ENCODE data around the gene PRPF40A.

PRPF40A gene

DNA sequence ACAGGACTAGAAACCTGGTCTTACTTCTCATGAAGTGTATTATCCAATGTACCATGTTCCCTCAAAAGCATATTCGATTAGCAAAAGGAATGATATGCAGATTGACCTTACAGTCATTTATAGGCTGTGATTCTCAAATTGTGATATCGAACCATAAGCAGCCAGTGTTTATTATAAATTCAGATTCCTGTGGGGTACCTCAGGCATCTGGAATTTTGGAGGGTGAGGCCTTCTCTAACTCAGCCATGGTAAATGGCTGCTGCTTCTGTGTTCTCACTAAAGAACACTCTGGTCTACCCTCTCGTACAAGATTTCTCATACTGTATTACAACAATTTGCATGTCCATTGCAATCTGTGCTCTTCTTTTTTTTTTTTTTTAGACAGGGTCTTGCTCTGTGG, 84.5 kb downstream of the PRPF40A start:
- no peaks in the 10 kb centered on the region for H3K4me1 ChIP-seq
- no peaks in the 10 kb centered on the region for H3K36me3 ChIP-seq
- no peak overlapping the region for H3K4me3 ChIP-seq (ENCODE audit: low read depth, low read length)
- no peaks in the 10 kb centered on the region for H3K9me3 ChIP-seq
- no peak for DNase-seq
- TF ChIP-seq, protein P1, sequence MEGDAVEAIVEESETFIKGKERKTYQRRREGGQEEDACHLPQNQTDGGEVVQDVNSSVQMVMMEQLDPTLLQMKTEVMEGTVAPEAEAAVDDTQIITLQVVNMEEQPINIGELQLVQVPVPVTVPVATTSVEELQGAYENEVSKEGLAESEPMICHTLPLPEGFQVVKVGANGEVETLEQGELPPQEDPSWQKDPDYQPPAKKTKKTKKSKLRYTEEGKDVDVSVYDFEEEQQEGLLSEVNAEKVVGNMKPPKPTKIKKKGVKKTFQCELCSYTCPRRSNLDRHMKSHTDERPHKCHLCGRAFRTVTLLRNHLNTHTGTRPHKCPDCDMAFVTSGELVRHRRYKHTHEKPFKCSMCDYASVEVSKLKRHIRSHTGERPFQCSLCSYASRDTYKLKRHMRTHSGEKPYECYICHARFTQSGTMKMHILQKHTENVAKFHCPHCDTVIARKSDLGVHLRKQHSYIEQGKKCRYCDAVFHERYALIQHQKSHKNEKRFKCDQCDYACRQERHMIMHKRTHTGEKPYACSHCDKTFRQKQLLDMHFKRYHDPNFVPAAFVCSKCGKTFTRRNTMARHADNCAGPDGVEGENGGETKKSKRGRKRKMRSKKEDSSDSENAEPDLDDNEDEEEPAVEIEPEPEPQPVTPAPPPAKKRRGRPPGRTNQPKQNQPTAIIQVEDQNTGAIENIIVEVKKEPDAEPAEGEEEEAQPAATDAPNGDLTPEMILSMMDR (IDR thresholded peaks at IDR 0.05; ENCODE audit: low read depth, low read length), result no peak
- no peaks in the 10 kb centered on the region for H3K27me3 ChIP-seq

DNA sequence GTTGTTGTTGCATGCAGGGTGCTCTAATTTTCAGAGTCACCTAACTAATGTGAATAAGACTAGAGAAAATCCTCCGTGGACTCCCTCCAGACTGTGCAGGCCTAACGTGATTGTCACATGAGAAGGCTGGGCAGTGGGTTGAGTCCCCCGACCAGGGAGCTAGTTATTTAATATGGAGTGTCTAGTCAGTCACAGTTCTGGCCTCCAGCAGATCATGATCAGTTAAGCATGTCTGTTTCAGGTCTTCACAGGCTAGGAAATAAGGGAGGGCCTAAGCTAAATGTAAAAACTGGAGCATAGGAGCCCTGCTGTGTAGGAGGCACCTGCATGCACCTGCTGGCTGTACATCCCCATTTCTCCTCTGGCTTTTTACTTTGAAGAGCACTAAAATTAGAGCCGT, 86.8 kb downstream of the PRPF40A start:
- DNase-seq, result no peak
- Histone ChIP-seq H3K4me3 (ENCODE audit: low read depth, low read length) (no peak overlapping the region), H3K9me3 (no peaks in the 10 kb centered on the region), H3K4me1 (no peaks in the 10 kb centered on the region), H3K36me3 (no peaks in the 10 kb centered on the region), H3K27me3 (no peaks in the 10 kb centered on the region)
- TF ChIP-seq, protein P1 (IDR thresholded peaks at IDR 0.05; ENCODE audit: low read depth, low read length), result no peak

DNA sequence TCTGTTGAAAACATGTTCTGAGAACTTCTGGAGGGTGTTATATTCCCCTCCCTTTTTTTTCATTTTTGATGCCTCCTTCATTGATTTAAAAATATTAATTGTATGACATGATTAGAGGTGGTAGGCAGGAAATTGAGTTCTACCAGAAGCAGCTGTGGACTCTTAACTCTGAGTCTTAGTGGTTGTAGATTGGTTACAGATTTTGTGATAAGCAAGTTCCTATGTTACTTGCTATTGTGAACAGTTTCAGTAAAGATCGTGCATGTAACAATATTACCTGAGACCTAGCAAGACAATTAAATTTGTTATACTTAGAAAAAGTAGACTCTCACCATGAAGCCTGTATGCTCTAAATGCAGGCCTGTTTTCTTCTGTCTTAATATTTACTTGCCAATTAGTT, 88.1 kb downstream of the PRPF40A start:
- Histone ChIP-seq H3K36me3 (no peaks in the 10 kb centered on the region), H3K9me3 (no peaks in the 10 kb centered on the region)
- TF ChIP-seq, protein P1 (IDR thresholded peaks at IDR 0.05; ENCODE audit: low read depth, low read length), result no peak

DNA sequence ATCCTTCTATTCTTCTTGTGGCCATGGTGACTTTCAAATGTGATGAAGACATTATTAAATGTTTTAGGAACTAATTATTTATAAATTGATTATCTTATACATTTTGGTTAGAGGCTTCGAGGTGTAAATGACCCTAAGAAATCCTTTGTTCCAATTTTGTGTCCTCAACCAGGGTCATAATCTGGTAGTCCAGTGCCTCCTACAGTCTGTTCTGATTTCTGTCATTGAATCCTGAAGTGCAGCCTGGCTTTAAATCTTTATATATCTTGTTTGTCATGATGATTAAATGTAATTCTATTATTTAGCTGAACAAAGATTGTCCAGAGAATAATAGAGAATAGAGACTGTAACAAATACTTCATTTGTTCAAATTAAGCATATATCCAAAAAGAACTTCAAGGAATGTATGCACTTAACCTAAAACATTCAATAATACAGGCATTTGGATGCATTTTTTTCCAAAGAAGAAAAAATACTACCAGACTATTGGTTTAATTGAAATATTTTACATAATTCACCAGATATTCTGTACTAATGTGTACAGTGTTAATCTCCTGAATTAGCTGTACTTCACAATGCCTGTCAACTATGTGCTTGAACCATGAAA, 89.8 kb downstream of the PRPF40A start:
- TF ChIP-seq, protein P1 (IDR thresholded peaks at IDR 0.05; ENCODE audit: low read depth, low read length), result peak; percentile 52
- Histone ChIP-seq H3K9me3 (no peaks in the 10 kb centered on the region), H3K4me1 (no peaks in the 10 kb centered on the region), H3K27me3 (no peaks in the 10 kb centered on the region), H3K4me3 (ENCODE audit: low read depth, low read length) (no peak overlapping the region), H3K36me3 (no peaks in the 10 kb centered on the region)
- no peak for DNase-seq

More for the DNA sequence above, 88.1 kb downstream of the PRPF40A start:
- no peaks in the 10 kb centered on the region for H3K27me3 ChIP-seq
- H3K4me1 ChIP-seq, result no peaks in the 10 kb centered on the region
- H3K4me3 ChIP-seq (ENCODE audit: low read depth, low read length), result no peak overlapping the region
- no peak for DNase-seq

DNA sequence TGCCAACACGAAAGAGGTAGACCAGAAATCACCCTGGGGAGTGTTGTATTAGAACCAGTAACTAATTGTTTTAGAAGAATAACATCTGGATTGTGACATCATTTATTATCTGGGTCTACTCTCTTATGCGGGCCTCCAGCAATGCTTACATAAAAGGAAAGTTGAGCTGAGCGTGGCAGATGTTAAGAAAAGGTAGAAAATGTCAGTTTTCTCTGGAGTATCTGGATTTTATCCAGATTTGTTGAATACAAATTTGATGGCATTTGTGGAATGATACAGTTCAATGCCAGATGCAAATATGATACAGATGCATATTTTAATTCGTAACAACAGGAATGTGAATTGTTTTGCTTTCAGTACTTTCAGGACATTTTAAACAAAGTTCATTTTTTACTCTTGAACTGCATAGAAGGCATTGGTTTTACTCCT, 90.3 kb downstream of the PRPF40A start:
- Histone ChIP-seq H3K27me3 (no peaks in the 10 kb centered on the region), H3K9me3 (no peaks in the 10 kb centered on the region), H3K36me3 (no peaks in the 10 kb centered on the region), H3K4me1 (no peaks in the 10 kb centered on the region), H3K4me3 (ENCODE audit: low read depth, low read length) (no peak overlapping the region)
- TF ChIP-seq, protein P1 (IDR thresholded peaks at IDR 0.05; ENCODE audit: low read depth, low read length), result no peak
- no peak for DNase-seq

DNA sequence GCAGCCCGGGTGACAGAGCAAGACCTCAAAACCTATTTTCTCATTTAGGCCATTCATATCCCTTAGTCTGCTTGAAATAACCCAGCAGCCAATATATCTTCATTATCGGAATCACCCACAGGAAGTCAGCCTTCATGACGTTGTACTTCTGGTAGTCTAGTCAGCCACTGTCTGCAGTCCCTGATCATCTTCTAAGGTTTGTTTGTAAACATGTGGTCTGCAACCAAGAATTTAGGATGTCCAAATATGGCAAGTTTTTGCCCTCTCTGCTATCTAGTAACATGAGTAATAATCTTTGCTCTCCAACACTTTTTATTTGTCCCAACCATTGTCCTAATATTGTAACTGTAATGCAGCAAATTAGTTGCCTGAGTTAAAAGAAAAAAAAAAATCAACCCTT, 92.5 kb downstream of the PRPF40A start:
- Histone ChIP-seq H3K4me3 (ENCODE audit: low read depth, low read length) (no peak overlapping the region), H3K27me3 (no peaks in the 10 kb centered on the region)

More for the DNA sequence above, 92.5 kb downstream of the PRPF40A start:
- H3K9me3 ChIP-seq, result no peaks in the 10 kb centered on the region
- no peaks in the 10 kb centered on the region for H3K4me1 ChIP-seq
- TF ChIP-seq, protein P1 (IDR thresholded peaks at IDR 0.05; ENCODE audit: low read depth, low read length), result no peak
- no peak for DNase-seq
- no peaks in the 10 kb centered on the region for H3K36me3 ChIP-seq
